Measurements from ENCODE around the gene LNPK. TPM values are rescaled to one million over a fixed set of nuclear protein-coding genes. Genes with fewer than 3 reads are reported as not detected.
"Not testable (repeated sequence)": the region's sequence is repeated elsewhere in the genome, so short reads cannot be mapped to it uniquely, and the experiment has no call there.

Gene LNPK
- total RNA-seq, 4 donors from 2014 or later = 23.0 to 84.4 (median 50.1) TPM

GRCh38 chr2:175904035-175904434 is 98.0 kb downstream of the LNPK start:
- DNase-seq (no peak), ATAC-seq (peak in 1 of 2 donors; percentile 56)
- intact Hi-C loops (cut with DNase I; ENCODE audit: low total_unique reads) = no loop called here
- H3K27ac ChIP-seq = no peak overlapping the region
- H3K27me3 ChIP-seq = no peaks in the 10 kb centered on the region
- H3K4me1 ChIP-seq = peaks cover 9 to 24% of the 10 kb centered on the region in 2 donors
- H3K36me3 ChIP-seq = no peaks in the 10 kb centered on the region
- H3K4me3 ChIP-seq = no peak overlapping the region
- H3K9me3 ChIP-seq = no peaks in the 10 kb centered on the region
- no peak for TF ChIP-seq POLR2A (IDR thresholded peaks at IDR 0.05)
- TF ChIP-seq, protein P1, sequence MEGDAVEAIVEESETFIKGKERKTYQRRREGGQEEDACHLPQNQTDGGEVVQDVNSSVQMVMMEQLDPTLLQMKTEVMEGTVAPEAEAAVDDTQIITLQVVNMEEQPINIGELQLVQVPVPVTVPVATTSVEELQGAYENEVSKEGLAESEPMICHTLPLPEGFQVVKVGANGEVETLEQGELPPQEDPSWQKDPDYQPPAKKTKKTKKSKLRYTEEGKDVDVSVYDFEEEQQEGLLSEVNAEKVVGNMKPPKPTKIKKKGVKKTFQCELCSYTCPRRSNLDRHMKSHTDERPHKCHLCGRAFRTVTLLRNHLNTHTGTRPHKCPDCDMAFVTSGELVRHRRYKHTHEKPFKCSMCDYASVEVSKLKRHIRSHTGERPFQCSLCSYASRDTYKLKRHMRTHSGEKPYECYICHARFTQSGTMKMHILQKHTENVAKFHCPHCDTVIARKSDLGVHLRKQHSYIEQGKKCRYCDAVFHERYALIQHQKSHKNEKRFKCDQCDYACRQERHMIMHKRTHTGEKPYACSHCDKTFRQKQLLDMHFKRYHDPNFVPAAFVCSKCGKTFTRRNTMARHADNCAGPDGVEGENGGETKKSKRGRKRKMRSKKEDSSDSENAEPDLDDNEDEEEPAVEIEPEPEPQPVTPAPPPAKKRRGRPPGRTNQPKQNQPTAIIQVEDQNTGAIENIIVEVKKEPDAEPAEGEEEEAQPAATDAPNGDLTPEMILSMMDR (IDR thresholded peaks at IDR 0.05 in 4 of 5, conservative IDR thresholded peaks at IDR 0.05 in 1 of 5) = no peak
- in situ Hi-C loops (cut with MboI; ENCODE audit: low sequenced_read_pairs in 4 of 4) = no loop called here

GRCh38 chr2:175903384-175903936 is 98.6 kb downstream of the LNPK start:
- Histone ChIP-seq H3K27me3 (no peaks in the 10 kb centered on the region), H3K27ac (no peak overlapping the region), H3K9me3 (no peaks in the 10 kb centered on the region), H3K4me3 (no peak overlapping the region), H3K36me3 (no peaks in the 10 kb centered on the region), H3K4me1 (peaks cover 9 to 24% of the 10 kb centered on the region in 2 donors)
- DNase-seq (no peak), ATAC-seq (peak in 1 of 2 donors; percentile 33)
- intact Hi-C loops (cut with DNase I; ENCODE audit: low total_unique reads) (no loop called here), in situ Hi-C loops (cut with MboI; ENCODE audit: low sequenced_read_pairs in 4 of 4) (no loop called here)
- TF ChIP-seq, protein P1 (IDR thresholded peaks at IDR 0.05 in 4 of 5, conservative IDR thresholded peaks at IDR 0.05 in 1 of 5) = no peak
- no peak for TF ChIP-seq POLR2A (IDR thresholded peaks at IDR 0.05)

DNA sequence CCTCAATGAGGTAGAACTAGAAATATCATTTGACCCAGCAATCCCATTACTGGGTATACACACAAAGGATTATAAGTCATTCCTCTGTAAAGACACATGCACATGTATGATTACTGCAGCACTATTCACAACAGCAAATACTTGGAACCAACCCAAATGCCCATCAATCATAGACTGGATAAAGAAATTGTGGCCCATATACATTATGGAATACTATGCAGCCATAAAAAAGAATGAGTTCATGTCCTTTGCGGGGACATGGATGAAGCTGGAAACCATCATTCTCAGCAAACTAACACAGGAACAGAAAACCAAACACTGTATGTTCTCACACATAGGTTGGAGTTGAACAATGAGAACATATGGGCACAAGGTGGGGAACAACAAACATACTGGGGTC is 106.1 kb downstream of the LNPK start:
- H3K27ac ChIP-seq; H3K4me3 ChIP-seq; H3K27me3 ChIP-seq; H3K36me3 ChIP-seq; in situ Hi-C loops (cut with MboI; ENCODE audit: low sequenced_read_pairs in 4 of 4); H3K4me1 ChIP-seq; intact Hi-C loops (cut with DNase I; ENCODE audit: low total_unique reads); ATAC-seq; DNase-seq; H3K9me3 ChIP-seq: not testable (repeated sequence)

- in situ Hi-C loops (cut with MboI; ENCODE audit: low sequenced_read_pairs in 4 of 4) (no loop called here), intact Hi-C loops (cut with DNase I; ENCODE audit: low total_unique reads) (no loop called here)
- no peak for DNase-seq
These were observed 110.0 kb downstream of the LNPK start for GRCh38 chr2:175892046-175892445.

GRCh38 chr2:175890636-175891242 is 111.3 kb downstream of the LNPK start:
- intact Hi-C loops (cut with DNase I; ENCODE audit: low total_unique reads) (no loop called here), in situ Hi-C loops (cut with MboI; ENCODE audit: low sequenced_read_pairs in 4 of 4) (no loop called here)
- H3K9me3 ChIP-seq = no peaks in the 10 kb centered on the region
- DNase-seq = peak in 1 of 2 donors; percentile 5
- TF ChIP-seq, protein P1 (IDR thresholded peaks at IDR 0.05 in 4 of 5, conservative IDR thresholded peaks at IDR 0.05 in 1 of 5) = no peak
- no peak for TF ChIP-seq POLR2A (IDR thresholded peaks at IDR 0.05)
- H3K4me1 ChIP-seq = peaks cover 0 to 5% of the 10 kb centered on the region in 2 donors
- H3K27ac ChIP-seq = peak overlapping the region; percentile 25 to 77 (median 45)
- H3K4me3 ChIP-seq = peak overlapping the region in 1 of 4 donors; percentile 11
- peak in 1 of 2 donors; percentile 86 for ATAC-seq
- H3K36me3 ChIP-seq = no peaks in the 10 kb centered on the region
- no peaks in the 10 kb centered on the region for H3K27me3 ChIP-seq

More at GRCh38 chr2:175892046-175892445, 110.0 kb downstream of the LNPK start:
- ATAC-seq = no peak
- H3K27ac ChIP-seq = no peak overlapping the region
- no peaks in the 10 kb centered on the region for H3K36me3 ChIP-seq
- no peak for TF ChIP-seq POLR2A (IDR thresholded peaks at IDR 0.05)
- TF ChIP-seq, protein P1 (IDR thresholded peaks at IDR 0.05 in 4 of 5, conservative IDR thresholded peaks at IDR 0.05 in 1 of 5) = no peak
- no peaks in the 10 kb centered on the region for H3K27me3 ChIP-seq
- peaks cover 0 to 5% of the 10 kb centered on the region in 2 donors for H3K4me1 ChIP-seq
- H3K9me3 ChIP-seq = no peaks in the 10 kb centered on the region
- no peak overlapping the region for H3K4me3 ChIP-seq

Measured in gastrocnemius medialis (tissue), 4 donors.